IPS-18a (cell line): ENCODE data around the gene DNM3.

Experiments
- H3K27ac ChIP-seq: one replicate; pipeline ENCODE4 v1.5.1; 2013; ENCODE audit warnings: low read length
- H3K27me3 ChIP-seq: one replicate; pipeline ENCODE4 v1.6.1; 2013; ENCODE audit warnings: mild to moderate bottlenecking, low read length; ENCODE audit not compliant: control insufficient read depth, insufficient read depth
- H3K36me3 ChIP-seq: one replicate; pipeline ENCODE4 v1.6.1; 2013; ENCODE audit warnings: low read depth, low read length; ENCODE audit not compliant: control insufficient read depth
- H3K4me1 ChIP-seq: one replicate; pipeline ENCODE4 v1.6.1; 2013; ENCODE audit warnings: low read depth, low read length; ENCODE audit not compliant: control insufficient read depth
- H3K4me3 ChIP-seq: one replicate; pipeline ENCODE4 v1.5.1; 2013; ENCODE audit warnings: low read length
- H3K9ac ChIP-seq: one replicate; pipeline ENCODE4 v1.6.1; 2013; ENCODE audit warnings: mild to moderate bottlenecking, low read length, moderate library complexity
- H3K9me3 ChIP-seq: one replicate; pipeline ENCODE4 v1.6.1; 2013; ENCODE audit warnings: low read depth, low read length; ENCODE audit not compliant: control insufficient read depth

DNM3 gene

DNA sequence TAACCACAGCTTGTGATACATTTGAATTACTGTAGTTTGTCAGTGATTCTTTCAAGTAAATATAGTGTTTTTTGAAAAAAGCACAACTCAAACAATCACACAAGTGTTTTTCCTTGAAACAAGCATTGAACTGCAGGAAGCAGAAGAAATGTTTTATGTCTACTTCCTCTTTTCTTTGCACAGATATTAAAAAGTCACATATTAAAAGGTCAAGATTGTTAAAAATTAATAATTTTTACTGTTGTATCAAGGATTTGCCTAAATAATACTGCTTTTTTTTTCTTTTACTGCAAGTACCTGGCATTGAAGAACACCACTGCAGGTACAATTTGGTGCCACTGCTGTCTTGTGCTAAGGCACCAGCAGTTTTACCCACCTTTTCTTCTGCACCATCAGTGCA is 365.0 kb downstream of the DNM3 start:
- Histone ChIP-seq H3K4me1 (no peaks in the 10 kb centered on the region), H3K36me3 (no peaks in the 10 kb centered on the region), H3K9ac (no peak overlapping the region), H3K27me3 (no peaks in the 10 kb centered on the region), H3K27ac (no peak overlapping the region), H3K9me3 (no peaks in the 10 kb centered on the region), H3K4me3 (no peak overlapping the region)

DNA sequence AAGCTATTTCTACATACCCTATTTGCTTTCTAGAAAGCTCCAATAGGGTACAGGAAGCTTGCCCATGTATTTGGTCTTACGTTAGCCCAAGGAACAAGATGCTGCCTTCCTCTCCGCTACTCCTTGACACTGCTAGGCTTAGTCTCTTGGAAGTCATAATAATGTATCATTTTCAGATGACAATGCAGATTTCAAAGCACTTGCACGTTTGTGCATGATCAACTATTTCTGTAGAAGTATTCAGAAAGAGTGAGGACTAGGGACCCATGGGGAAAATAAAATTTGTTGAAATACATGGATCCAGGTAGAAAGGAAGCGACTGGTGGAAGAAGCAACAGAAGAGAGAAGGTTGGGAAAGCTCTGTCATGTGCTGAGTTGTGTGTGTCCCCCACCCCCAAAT is 367.3 kb downstream of the DNM3 start:
- Histone ChIP-seq H3K27ac (no peak overlapping the region), H3K9ac (no peak overlapping the region), H3K4me3 (no peak overlapping the region), H3K9me3 (no peaks in the 10 kb centered on the region), H3K36me3 (no peaks in the 10 kb centered on the region), H3K4me1 (no peaks in the 10 kb centered on the region), H3K27me3 (no peaks in the 10 kb centered on the region)

DNA sequence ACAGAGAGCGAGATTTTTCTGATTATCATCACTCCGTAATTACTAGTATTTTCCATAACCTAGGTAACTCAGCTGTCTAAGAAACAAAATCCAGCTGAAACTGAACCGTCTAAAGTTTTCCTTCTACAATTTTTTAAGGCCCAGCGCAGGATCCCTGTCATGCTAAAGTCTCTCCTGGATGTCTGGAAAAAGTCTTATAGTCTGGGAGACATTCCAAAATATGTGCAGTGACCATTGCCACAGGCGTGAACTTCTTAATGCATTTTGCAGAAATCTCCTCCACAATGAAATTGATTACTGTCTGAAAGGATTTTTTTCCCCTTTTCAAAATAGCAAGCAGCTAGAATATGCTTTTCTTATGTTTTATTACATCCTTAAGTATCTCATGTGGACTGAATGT is 369.9 kb downstream of the DNM3 start:
- H3K27ac ChIP-seq, result no peak overlapping the region
- no peaks in the 10 kb centered on the region for H3K36me3 ChIP-seq
- H3K27me3 ChIP-seq, result no peaks in the 10 kb centered on the region
- H3K9me3 ChIP-seq, result no peaks in the 10 kb centered on the region
- no peak overlapping the region for H3K9ac ChIP-seq
- H3K4me1 ChIP-seq, result no peaks in the 10 kb centered on the region
- H3K4me3 ChIP-seq, result no peak overlapping the region

DNA sequence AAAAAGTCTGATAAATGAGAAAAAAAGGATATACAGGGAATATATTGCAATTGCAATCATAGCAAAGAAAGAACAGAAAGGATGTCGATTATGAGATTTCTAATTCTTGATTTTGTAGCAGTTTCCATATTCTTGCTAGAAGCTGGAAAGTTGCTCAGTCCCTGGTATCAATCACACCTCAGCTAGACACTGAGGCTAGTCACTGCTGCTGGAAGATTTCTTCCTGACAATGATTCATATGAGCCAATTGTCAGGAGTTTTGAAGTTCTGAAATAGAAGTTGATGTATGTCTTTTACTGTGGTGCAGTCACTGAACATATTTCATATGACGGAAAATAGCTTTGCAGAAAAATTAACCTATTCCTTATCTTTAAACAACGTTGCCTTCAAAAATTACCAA is 370.8 kb downstream of the DNM3 start:
- Histone ChIP-seq H3K4me1 (no peaks in the 10 kb centered on the region), H3K9ac (no peak overlapping the region), H3K27me3 (no peaks in the 10 kb centered on the region), H3K4me3 (no peak overlapping the region), H3K36me3 (no peaks in the 10 kb centered on the region), H3K27ac (no peak overlapping the region), H3K9me3 (no peaks in the 10 kb centered on the region)

DNA sequence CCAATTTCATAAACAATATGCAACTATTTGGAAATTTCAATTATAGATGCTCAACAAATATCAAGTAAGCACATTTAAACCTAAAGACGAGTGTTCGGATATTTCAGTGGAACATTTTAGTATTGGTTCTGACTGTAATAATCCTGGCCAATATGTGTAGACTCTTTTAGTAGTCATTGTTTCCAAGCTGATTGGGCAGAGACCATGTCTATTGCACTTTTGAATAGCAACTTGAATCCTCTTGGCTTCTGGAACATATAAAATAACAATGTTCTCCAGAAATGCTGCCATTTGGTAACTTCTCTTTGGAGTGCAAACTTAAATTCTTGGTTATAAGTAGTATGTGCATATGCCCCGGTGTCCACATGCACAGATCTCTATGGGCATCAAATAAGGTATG is 373.7 kb downstream of the DNM3 start:
- Histone ChIP-seq H3K27ac (no peak overlapping the region), H3K9me3 (no peaks in the 10 kb centered on the region), H3K27me3 (no peaks in the 10 kb centered on the region), H3K36me3 (no peaks in the 10 kb centered on the region), H3K4me1 (no peaks in the 10 kb centered on the region), H3K4me3 (no peak overlapping the region), H3K9ac (no peak overlapping the region)

DNA sequence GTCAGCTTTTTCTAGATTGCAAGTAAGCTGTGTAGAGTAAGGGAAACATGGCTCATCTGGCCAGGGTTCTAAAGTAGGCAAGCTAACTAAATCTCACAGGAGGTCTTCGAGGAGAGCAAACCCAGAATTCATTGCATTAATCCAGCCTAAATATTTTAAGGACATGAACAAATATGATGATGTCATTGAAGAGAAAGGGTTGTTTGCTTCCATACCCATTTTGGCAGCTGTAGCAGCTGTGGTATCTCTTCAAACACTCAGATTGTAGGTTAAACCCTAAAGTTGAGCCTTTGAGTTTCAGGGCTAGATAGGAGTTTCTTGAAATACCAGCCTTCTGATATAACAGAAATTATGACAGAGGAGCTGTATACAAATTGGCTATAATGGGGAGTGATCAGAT is 378.7 kb downstream of the DNM3 start:
- no peaks in the 10 kb centered on the region for H3K4me1 ChIP-seq
- H3K36me3 ChIP-seq, result no peaks in the 10 kb centered on the region
- H3K4me3 ChIP-seq, result no peak overlapping the region
- no peak overlapping the region for H3K9ac ChIP-seq
- no peaks in the 10 kb centered on the region for H3K9me3 ChIP-seq
- H3K27me3 ChIP-seq, result no peaks in the 10 kb centered on the region
- H3K27ac ChIP-seq, result no peak overlapping the region

DNA sequence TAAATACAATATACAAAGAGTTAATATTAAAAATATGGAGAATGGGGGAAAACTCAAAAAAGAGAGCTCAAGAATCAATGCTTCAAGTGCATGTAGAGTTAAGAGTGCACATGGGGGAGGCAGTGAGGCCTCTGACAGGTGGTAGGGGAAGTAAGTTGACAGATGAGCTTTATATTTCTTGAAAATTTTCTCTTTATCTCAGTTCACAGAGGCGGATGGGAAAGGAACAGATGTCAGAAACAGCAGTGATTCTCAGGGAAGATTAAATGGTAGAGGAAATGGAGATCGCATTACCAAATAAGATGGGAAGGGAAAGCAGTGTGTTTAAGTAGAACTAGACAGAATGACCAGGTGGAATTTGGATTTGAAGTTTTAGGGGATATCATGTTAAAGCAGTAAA is 379.1 kb downstream of the DNM3 start:
- Histone ChIP-seq H3K4me1 (no peaks in the 10 kb centered on the region), H3K36me3 (no peaks in the 10 kb centered on the region), H3K9me3 (no peaks in the 10 kb centered on the region), H3K27ac (no peak overlapping the region), H3K4me3 (no peak overlapping the region), H3K9ac (no peak overlapping the region), H3K27me3 (no peaks in the 10 kb centered on the region)

DNA sequence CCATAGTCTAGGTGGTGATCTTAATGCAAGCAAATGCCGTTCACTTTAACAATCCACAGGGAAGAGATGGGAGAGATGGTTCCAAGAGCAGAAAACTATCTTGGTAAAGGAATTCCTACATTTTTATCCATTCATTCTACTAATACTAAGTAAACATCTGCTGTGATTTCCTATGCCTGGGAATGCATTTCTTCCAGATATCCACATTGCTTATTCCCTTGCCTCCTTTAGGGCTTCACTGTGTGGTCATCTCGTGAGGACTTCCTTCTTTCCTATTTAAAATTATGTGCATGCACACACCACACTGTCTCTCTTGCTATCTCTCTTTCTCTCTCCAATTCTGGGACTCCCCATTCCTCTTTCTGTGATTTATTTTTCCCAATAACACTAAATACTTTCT is 380.1 kb downstream of the DNM3 start:
- Histone ChIP-seq H3K27me3 (no peaks in the 10 kb centered on the region), H3K4me1 (no peaks in the 10 kb centered on the region), H3K36me3 (no peaks in the 10 kb centered on the region), H3K9me3 (no peaks in the 10 kb centered on the region), H3K4me3 (no peak overlapping the region), H3K27ac (no peak overlapping the region), H3K9ac (no peak overlapping the region)

DNA sequence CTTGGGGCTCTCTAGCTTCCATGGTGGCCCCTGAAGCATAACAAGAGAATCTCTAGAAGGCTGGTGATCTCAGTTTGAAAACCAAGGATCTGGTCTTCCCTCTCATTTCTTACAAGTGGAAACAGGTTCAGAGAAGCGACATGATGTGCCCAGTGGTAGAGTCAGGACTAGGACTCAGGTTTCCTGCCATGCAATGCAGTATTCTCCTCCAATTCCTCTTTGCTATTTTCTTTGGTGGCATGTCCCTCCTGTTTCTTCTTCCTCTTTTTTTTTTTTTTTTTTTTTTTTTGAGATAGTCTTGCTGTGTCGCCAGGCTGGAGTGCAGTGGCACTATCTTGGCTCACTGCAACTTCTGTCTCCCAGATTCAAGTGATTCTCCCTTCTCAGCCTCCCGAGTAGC is 383.6 kb downstream of the DNM3 start:
- no peak overlapping the region for H3K4me3 ChIP-seq
- H3K4me1 ChIP-seq, result no peaks in the 10 kb centered on the region
- no peaks in the 10 kb centered on the region for H3K27me3 ChIP-seq
- no peaks in the 10 kb centered on the region for H3K36me3 ChIP-seq
- H3K9me3 ChIP-seq, result no peaks in the 10 kb centered on the region
- no peak overlapping the region for H3K27ac ChIP-seq
- no peak overlapping the region for H3K9ac ChIP-seq

DNA sequence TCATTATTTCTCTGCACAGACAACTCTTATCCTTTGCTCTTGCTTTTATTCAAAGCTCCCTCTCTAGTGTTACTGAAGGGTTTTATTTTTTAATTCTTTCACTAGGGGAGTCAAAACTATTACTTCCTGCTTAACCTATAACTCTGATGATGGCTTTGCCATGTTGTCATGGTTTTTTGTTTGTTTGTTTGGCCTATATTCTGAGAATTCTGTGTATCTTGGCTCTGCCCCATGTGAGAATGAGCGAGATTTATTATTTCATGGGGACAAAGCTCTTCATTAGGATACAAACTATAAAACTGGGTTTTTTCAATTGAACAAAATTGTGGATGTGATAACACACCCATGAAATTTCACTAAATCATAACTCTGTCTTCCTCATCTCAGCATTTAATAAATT is 388.6 kb downstream of the DNM3 start:
- no peaks in the 10 kb centered on the region for H3K4me1 ChIP-seq
- H3K4me3 ChIP-seq, result no peak overlapping the region
- no peak overlapping the region for H3K9ac ChIP-seq
- H3K9me3 ChIP-seq, result no peaks in the 10 kb centered on the region
- H3K27ac ChIP-seq, result no peak overlapping the region
- H3K36me3 ChIP-seq, result no peaks in the 10 kb centered on the region
- no peaks in the 10 kb centered on the region for H3K27me3 ChIP-seq

DNA sequence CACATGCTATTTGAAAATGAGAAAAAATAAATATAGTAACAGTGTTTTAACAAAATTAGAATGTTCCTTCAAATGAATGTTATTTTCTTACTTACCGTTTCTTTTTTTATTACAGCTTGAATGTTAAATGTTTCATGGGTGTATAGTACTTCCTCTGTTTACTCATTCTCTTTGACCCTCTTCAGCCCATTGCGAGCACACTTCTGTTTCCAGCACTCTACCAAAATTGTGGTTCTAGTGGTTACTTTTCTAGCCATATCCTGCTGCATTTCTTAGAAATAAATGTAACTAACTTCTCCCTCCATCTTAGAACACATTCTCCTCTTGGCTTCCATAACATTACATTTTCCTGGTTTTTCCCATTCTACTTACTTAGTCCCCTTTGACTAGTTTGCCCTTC is 389.2 kb downstream of the DNM3 start:
- no peaks in the 10 kb centered on the region for H3K9me3 ChIP-seq
- no peak overlapping the region for H3K27ac ChIP-seq
- no peak overlapping the region for H3K4me3 ChIP-seq
- H3K9ac ChIP-seq, result no peak overlapping the region
- H3K4me1 ChIP-seq, result no peaks in the 10 kb centered on the region
- no peaks in the 10 kb centered on the region for H3K27me3 ChIP-seq
- no peaks in the 10 kb centered on the region for H3K36me3 ChIP-seq

DNA sequence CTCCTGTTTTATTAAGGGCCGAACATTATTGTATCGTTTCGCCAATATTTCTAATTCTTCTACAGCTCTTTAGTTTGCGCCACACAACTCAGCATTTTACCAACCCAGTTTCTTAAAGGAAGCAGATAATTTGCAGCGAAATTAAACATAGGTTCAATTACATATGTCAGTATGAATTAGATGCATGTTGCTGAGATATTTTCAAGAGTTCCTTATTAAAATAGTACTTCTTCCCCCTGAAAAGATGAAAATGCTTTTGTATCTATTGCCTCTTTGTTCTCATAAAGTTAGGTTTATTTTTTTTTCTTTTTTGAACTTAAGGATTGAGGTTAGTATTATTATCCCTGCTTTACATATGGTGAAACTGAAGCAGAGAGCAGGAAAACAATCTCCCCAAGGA is 395.7 kb downstream of the DNM3 start:
- H3K27ac ChIP-seq, result no peak overlapping the region
- H3K36me3 ChIP-seq, result no peaks in the 10 kb centered on the region
- no peaks in the 10 kb centered on the region for H3K4me1 ChIP-seq
- no peak overlapping the region for H3K4me3 ChIP-seq
- H3K27me3 ChIP-seq, result no peaks in the 10 kb centered on the region
- no peaks in the 10 kb centered on the region for H3K9me3 ChIP-seq
- no peak overlapping the region for H3K9ac ChIP-seq

DNA sequence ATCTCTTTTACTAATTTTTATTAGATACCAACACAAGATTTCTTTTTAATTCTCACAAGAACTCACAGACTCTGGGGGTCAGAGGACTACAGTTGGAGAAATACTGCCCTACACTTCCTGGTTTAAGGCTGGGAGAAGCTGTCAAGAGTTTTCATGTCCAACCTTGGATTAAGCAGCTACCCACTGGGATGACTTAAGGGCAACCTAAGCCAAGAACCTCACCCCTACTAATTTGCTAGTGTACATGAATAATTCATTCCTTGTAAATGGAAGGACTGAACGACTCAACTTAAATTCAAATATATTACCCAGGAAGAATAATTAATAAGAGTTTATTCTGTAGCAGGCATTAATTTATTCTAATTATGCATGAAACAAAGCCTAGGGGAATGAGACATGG is 396.9 kb downstream of the DNM3 start:
- Histone ChIP-seq H3K9me3 (no peaks in the 10 kb centered on the region), H3K9ac (no peak overlapping the region), H3K36me3 (no peaks in the 10 kb centered on the region), H3K27ac (no peak overlapping the region), H3K27me3 (no peaks in the 10 kb centered on the region), H3K4me1 (no peaks in the 10 kb centered on the region), H3K4me3 (no peak overlapping the region)
